Thymus (tissue), 11 donors: ENCODE measurements around the gene AMPD3. TPM values are rescaled to one million over a fixed set of nuclear protein-coding genes. Genes with fewer than 3 reads are reported as not detected.

ENCODE experiments used
- DNase-seq, 9 donors: peaks; one replicate each; pipeline ENCODE4 v3.0.0-alpha.2; 2013; ENCODE audit warnings: low spot score in 9 of 9, low read depth in 6 of 9, missing footprints in 1 of 9
- H3K27ac ChIP-seq, 2 donors: one replicate each; pipeline ENCODE4 v1.5.1; 2013; ENCODE audit warnings: control low read depth in 1 of 2, low read depth in 1 of 2, low read length in 1 of 2, mild to moderate bottlenecking in 1 of 2, moderate library complexity in 1 of 2
- H3K27me3 ChIP-seq, 2 donors: one replicate each; pipeline ENCODE4 v1.5.1; 2013; ENCODE audit warnings: low read length in 1 of 2; ENCODE audit not compliant: control insufficient read depth in 2 of 2, insufficient read depth in 1 of 2
- H3K36me3 ChIP-seq, 2 donors: one replicate each; pipeline ENCODE4 v1.5.1; 2013; ENCODE audit warnings: low read length in 1 of 2, mild to moderate bottlenecking in 1 of 2, moderate library complexity in 1 of 2; ENCODE audit not compliant: control insufficient read depth in 2 of 2, insufficient read depth in 2 of 2
- H3K4me1 ChIP-seq, 2 donors: one replicate each; pipeline ENCODE4 v1.5.1; 2013; ENCODE audit warnings: low read length in 2 of 2; ENCODE audit not compliant: control insufficient read depth in 2 of 2, insufficient read depth in 2 of 2
- H3K4me3 ChIP-seq, 2 donors: one replicate each; pipeline ENCODE4 v1.5.1; 2013; ENCODE audit warnings: low read length in 2 of 2, control low read depth in 1 of 2, mild to moderate bottlenecking in 1 of 2
- H3K9me3 ChIP-seq, 2 donors: one replicate each; pipeline ENCODE4 v1.5.1; 2013; ENCODE audit warnings: low read length in 1 of 2, mild to moderate bottlenecking in 1 of 2; ENCODE audit not compliant: control insufficient read depth in 2 of 2, insufficient read depth in 1 of 2
- WGBS: extraction: QIAGEN DNeasy Blood & Tissue Kit; methylation state at CpG from one replicate; pipeline ENCODE4 v1.1.7; 2013; 5-methylcytosine and 5-hydroxymethylcytosine counted together
- polyA plus RNA-seq: library from polyadenylated mRNA; stranded (reverse); fragments of 200-250 nt; gene quantifications from one replicate; pipeline ENCODE4 v1.2.3, GENCODE V29; 2013
- total RNA-seq: library from RNA; stranded (reverse); fragments of 120-200 nt; gene quantifications from one replicate; pipeline ENCODE4 v1.2.4, GENCODE V29; 2013
- donor health status: healthy.

AMPD3 gene
- total and polyA plus RNA-seq, 2 donors, result 13.1 to 13.6 TPM

- H3K4me3 ChIP-seq, result no peak overlapping the region
- DNase-seq, result no peak
- no peaks in the 10 kb centered on the region for H3K27me3 ChIP-seq
- no peaks in the 10 kb centered on the region for H3K9me3 ChIP-seq
- peaks cover 17 to 31% of the 10 kb centered on the region in 2 donors for H3K36me3 ChIP-seq
- peaks cover 10 to 12% of the 10 kb centered on the region in 2 donors for H3K4me1 ChIP-seq
- no peak overlapping the region for H3K27ac ChIP-seq
Observed at GRCh38 chr11:10518123-10518522, 63.1 kb downstream of the AMPD3 start.

- peaks cover 11 to 12% of the 10 kb centered on the region in 2 donors for H3K4me1 ChIP-seq
Observed at GRCh38 chr11:10518891-10519290, 63.8 kb downstream of the AMPD3 start.

GRCh38 chr11:10519630-10520029 lies 64.6 kb downstream of the AMPD3 start:
- no peak overlapping the region for H3K27ac ChIP-seq
- 98% methylated on average over 2 of the region's 2 CpGs for WGBS
- H3K4me3 ChIP-seq, result no peak overlapping the region
- H3K9me3 ChIP-seq, result no peaks in the 10 kb centered on the region
- H3K4me1 ChIP-seq, result peaks cover 11 to 12% of the 10 kb centered on the region in 2 donors
- peaks cover 16 to 36% of the 10 kb centered on the region in 2 donors for H3K36me3 ChIP-seq
- H3K27me3 ChIP-seq, result no peaks in the 10 kb centered on the region
- DNase-seq, result no peak

More at GRCh38 chr11:10518891-10519290, 63.8 kb downstream of the AMPD3 start:
- DNase-seq, result no peak
- Histone ChIP-seq H3K27me3 (no peaks in the 10 kb centered on the region), H3K27ac (no peak overlapping the region), H3K36me3 (peaks cover 17 to 31% of the 10 kb centered on the region in 2 donors), H3K9me3 (no peaks in the 10 kb centered on the region), H3K4me3 (no peak overlapping the region)
- 98% methylated on average over 2 of the region's 2 CpGs for WGBS

GRCh38 chr11:10520562-10520961 lies 65.5 kb downstream of the AMPD3 start:
- Histone ChIP-seq H3K27me3 (no peaks in the 10 kb centered on the region), H3K9me3 (no peaks in the 10 kb centered on the region), H3K4me3 (no peak overlapping the region), H3K36me3 (peaks cover 13 to 39% of the 10 kb centered on the region in 2 donors), H3K4me1 (peaks cover 11 to 12% of the 10 kb centered on the region in 2 donors), H3K27ac (no peak overlapping the region)
- DNase-seq, result no peak
- WGBS, result 96% methylated on average over 2 of the region's 2 CpGs

- Histone ChIP-seq H3K4me1 (peaks cover 11 to 12% of the 10 kb centered on the region in 2 donors), H3K4me3 (no peak overlapping the region)
- WGBS, result 60% methylated on average over 1 of the region's 1 CpG
Observed at GRCh38 chr11:10522276-10522675, 67.2 kb downstream of the AMPD3 start.

GRCh38 chr11:10522921-10523320 lies 67.9 kb downstream of the AMPD3 start:
- WGBS, result 6% methylated on average over 2 of the region's 2 CpGs
- Histone ChIP-seq H3K27me3 (no peaks in the 10 kb centered on the region), H3K36me3 (peaks cover 13 to 40% of the 10 kb centered on the region in 2 donors), H3K9me3 (no peaks in the 10 kb centered on the region), H3K27ac (peak overlapping the region; percentile 84 to 89), H3K4me1 (peaks cover 11 to 12% of the 10 kb centered on the region in 2 donors), H3K4me3 (no peak overlapping the region)
- DNase-seq, result peak; percentile 46 to 92 (median 76)

More at GRCh38 chr11:10522276-10522675, 67.2 kb downstream of the AMPD3 start:
- no peaks in the 10 kb centered on the region for H3K27me3 ChIP-seq
- no peak for DNase-seq
- peak overlapping the region; percentile 33 to 89 for H3K27ac ChIP-seq
- H3K36me3 ChIP-seq, result peaks cover 8 to 35% of the 10 kb centered on the region in 2 donors
- H3K9me3 ChIP-seq, result no peaks in the 10 kb centered on the region

- Histone ChIP-seq H3K27ac (peak overlapping the region in 1 of 2 donors; percentile 7), H3K4me3 (no peak overlapping the region)
- no peak for DNase-seq
Observed at GRCh38 chr11:10524471-10524870, 69.4 kb downstream of the AMPD3 start.

GRCh38 chr11:10526974-10527918 lies 72.2 kb downstream of the AMPD3 start:
- Histone ChIP-seq H3K36me3 (peaks cover 12 to 41% of the 10 kb centered on the region in 2 donors), H3K27ac (peak overlapping the region in 1 of 2 donors; percentile 27), H3K4me3 (no peak overlapping the region), H3K4me1 (peaks cover 6 to 9% of the 10 kb centered on the region in 2 donors), H3K27me3 (no peaks in the 10 kb centered on the region), H3K9me3 (no peaks in the 10 kb centered on the region)
- DNase-seq, result peak in 1 of 9 donors; percentile 31
- WGBS, result 94% methylated on average over 6 of the region's 6 CpGs

More at GRCh38 chr11:10524471-10524870, 69.4 kb downstream of the AMPD3 start:
- WGBS, result 89% methylated on average over 1 of the region's 1 CpG
- Histone ChIP-seq H3K36me3 (peaks cover 20 to 47% of the 10 kb centered on the region in 2 donors), H3K4me1 (peaks cover 11 to 12% of the 10 kb centered on the region in 2 donors), H3K9me3 (no peaks in the 10 kb centered on the region), H3K27me3 (no peaks in the 10 kb centered on the region)

GRCh38 chr11:10528121-10528520 lies 73.1 kb downstream of the AMPD3 start:
- H3K4me3 ChIP-seq, result no peak overlapping the region
- no peaks in the 10 kb centered on the region for H3K27me3 ChIP-seq
- H3K36me3 ChIP-seq, result peaks cover 15 to 41% of the 10 kb centered on the region in 2 donors
- no peak for DNase-seq
- H3K9me3 ChIP-seq, result no peaks in the 10 kb centered on the region
- peaks cover 0 to 2% of the 10 kb centered on the region in 2 donors for H3K4me1 ChIP-seq
- H3K27ac ChIP-seq, result no peak overlapping the region
